WERI-Rb-1 (cell line): Measurements from ENCODE around the gene RBMS3.
A peak's percentile ranks its signal among the peaks of the same experiment; 100 is the strongest.
"Not testable (repeated sequence)": the region's sequence is repeated elsewhere in the genome, so short reads cannot be mapped to it uniquely, and the experiment has no call there.

ENCODE experiments used
- DNase-seq: peaks from one replicate; pipeline ENCODE4 v3.0.0-alpha.2; 2020
- H3K27ac ChIP-seq: fragments of 250-450 bp; sonication (Bioruptor Pico); 2 replicates; pipeline ENCODE4 v1.5.1; 2020; ENCODE audit warnings: mild to moderate bottlenecking, moderate library complexity
- H3K27me3 ChIP-seq: fragments of 250-450 bp; sonication (Bioruptor Pico); 2 replicates; pipeline ENCODE4 v1.5.1; 2021; ENCODE audit warnings: mild to moderate bottlenecking, low read depth, moderate library complexity; ENCODE audit not compliant: insufficient read depth, severe bottlenecking
- H3K36me3 ChIP-seq: fragments of 250-450 bp; sonication (Bioruptor Pico); 2 replicates; pipeline ENCODE4 v1.5.1; 2020; ENCODE audit warnings: mild to moderate bottlenecking, moderate library complexity
- H3K4me3 ChIP-seq: 2 replicates; pipeline ENCODE4 v1.5.1; 2011; ENCODE audit warnings: low read depth, mild to moderate bottlenecking, control low read depth, low read length
- H3K9me3 ChIP-seq: fragments of 250-450 bp; sonication (Bioruptor Pico); 2 replicates; pipeline ENCODE4 v1.5.1; 2021; ENCODE audit warnings: mild to moderate bottlenecking, moderate library complexity; ENCODE audit not compliant: severe bottlenecking
- CTCF ChIP-seq: IDR thresholded peaks from 2 replicates; pipeline ENCODE4 v1.5.1; 2011; ENCODE audit warnings: low read depth, mild to moderate bottlenecking, control low read depth, inconsistent platforms, low read length

Gene RBMS3

GRCh38 chr3:29466442-29466841, 185.6 kb downstream of the RBMS3 start:
- no peak overlapping the region for H3K27ac ChIP-seq
- H3K4me3 ChIP-seq, result no peak overlapping the region

GRCh38 chr3:29468187-29468586, 187.3 kb downstream of the RBMS3 start:
- Histone ChIP-seq H3K27ac (no peak overlapping the region), H3K27me3 (no peaks in the 10 kb centered on the region), H3K4me3 (no peak overlapping the region), H3K36me3 (no peaks in the 10 kb centered on the region), H3K9me3 (no peaks in the 10 kb centered on the region)
- no peak for TF ChIP-seq CTCF
- peak; percentile 60 for DNase-seq

More at GRCh38 chr3:29466442-29466841, 185.6 kb downstream of the RBMS3 start:
- Histone ChIP-seq H3K9me3 (no peaks in the 10 kb centered on the region), H3K27me3 (no peaks in the 10 kb centered on the region), H3K36me3 (no peaks in the 10 kb centered on the region)
- DNase-seq, result no peak
- TF ChIP-seq CTCF, result no peak

- H3K27me3 ChIP-seq, H3K36me3 ChIP-seq, H3K9me3 ChIP-seq, H3K4me3 ChIP-seq, DNase-seq, H3K27ac ChIP-seq: not testable (repeated sequence)
These were observed 192.8 kb downstream of the RBMS3 start for GRCh38 chr3:29473481-29474170.

GRCh38 chr3:29475305-29475840, 194.5 kb downstream of the RBMS3 start:
- H3K27me3 ChIP-seq, result no peaks in the 10 kb centered on the region
- H3K36me3 ChIP-seq, result no peaks in the 10 kb centered on the region
- H3K27ac ChIP-seq, result no peak overlapping the region
- TF ChIP-seq CTCF, result no peak
- H3K9me3 ChIP-seq, result no peaks in the 10 kb centered on the region
- no peak overlapping the region for H3K4me3 ChIP-seq
- DNase-seq, result no peak

GRCh38 chr3:29475854-29476253, 195.0 kb downstream of the RBMS3 start:
- no peak for DNase-seq
- no peaks in the 10 kb centered on the region for H3K9me3 ChIP-seq
- TF ChIP-seq CTCF, result no peak
- H3K4me3 ChIP-seq, result no peak overlapping the region
- no peaks in the 10 kb centered on the region for H3K27me3 ChIP-seq
- no peak overlapping the region for H3K27ac ChIP-seq
- H3K36me3 ChIP-seq, result no peaks in the 10 kb centered on the region

- Histone ChIP-seq H3K9me3 (no peaks in the 10 kb centered on the region), H3K36me3 (no peaks in the 10 kb centered on the region), H3K27me3 (no peaks in the 10 kb centered on the region), H3K4me3 (no peak overlapping the region), H3K27ac (no peak overlapping the region)
- no peak for TF ChIP-seq CTCF
- no peak for DNase-seq
These were observed 197.7 kb downstream of the RBMS3 start for GRCh38 chr3:29478611-29479010.
